Nasal cavity respiratory epithelium epithelial cell of viscerocranial mucosa (primary cell): ENCODE data around the gene RPL38. TPM values are rescaled to one million over a fixed set of nuclear protein-coding genes. Genes with fewer than 3 reads are reported as not detected.

Source experiments
- total RNA-seq: library from RNA; depleted of rRNA; stranded (reverse); fragments of >200 nt; gene quantifications from 2 replicates; pipeline ENCODE4 v1.2.3, GENCODE V29; 2014

The RPL38 gene
- 1,302 and 1,753 TPM in 2 replicates for total RNA-seq

GRCh38 chr17:74203439-74204240 is at the start of gene RPL38:
Gene RPL38 (plus strand): TSS chr17:74203678. CDS start chr17:74203956, 278 bp downstream.

GRCh38 chr17:74212913-74213791 is 9.7 kb downstream of the RPL38 start, which contains the start of gene TTYH2:
Gene TTYH2 (plus strand): TSS chr17:74213571. CDS start chr17:74213588, 17 bp downstream.

Other genes with a start within 250 kb of the RPL38 start
- 2.4 and 3.8 TPM in 2 replicates for gene TTYH2, start 9.9 kb downstream of the RPL38 start, total RNA-seq
- 0.07 TPM in 1 of 2 replicates, not detected in the other for gene DNAI2, start 70.6 kb downstream of the RPL38 start, total RNA-seq
- 0.07 TPM in 1 of 2 replicates, not detected in the other for gene KIF19, start 122.5 kb downstream of the RPL38 start, total RNA-seq
- not detected in 2 replicates for gene BTBD17, start 158.2 kb downstream of the RPL38 start, total RNA-seq
- not detected in 2 replicates for gene GPR142, start 163.8 kb downstream of the RPL38 start, total RNA-seq
- 7.2 and 80.2 TPM in 2 replicates for gene GPRC5C, start 228.4 kb downstream of the RPL38 start, total RNA-seq